Astrocyte (in vitro differentiated cells and primary cell): ENCODE measurements around the gene EMC8.

Experiments
- CTCF ChIP-seq: IDR thresholded peaks from 2 replicates; pipeline ENCODE4 v1.5.1; 2011; ENCODE audit warnings: low read depth, mild to moderate bottlenecking, inconsistent platforms, low read length, moderate library complexity; ENCODE audit not compliant: insufficient read depth
- EZH2 ChIP-seq: IDR thresholded peaks from 2 replicates; pipeline ENCODE4 v1.6.1; 2012; ENCODE audit warnings: mild to moderate bottlenecking, low read length, inconsistent platforms; ENCODE audit not compliant: insufficient read depth

GRCh38 chr16:85770741-85771140, 28.6 kb downstream of the EMC8 start:
- TF ChIP-seq CTCF, result no peak
- no peak for TF ChIP-seq EZH2
